ENCODE results near the gene ANKMY2.

ANKMY2 gene

DNA sequence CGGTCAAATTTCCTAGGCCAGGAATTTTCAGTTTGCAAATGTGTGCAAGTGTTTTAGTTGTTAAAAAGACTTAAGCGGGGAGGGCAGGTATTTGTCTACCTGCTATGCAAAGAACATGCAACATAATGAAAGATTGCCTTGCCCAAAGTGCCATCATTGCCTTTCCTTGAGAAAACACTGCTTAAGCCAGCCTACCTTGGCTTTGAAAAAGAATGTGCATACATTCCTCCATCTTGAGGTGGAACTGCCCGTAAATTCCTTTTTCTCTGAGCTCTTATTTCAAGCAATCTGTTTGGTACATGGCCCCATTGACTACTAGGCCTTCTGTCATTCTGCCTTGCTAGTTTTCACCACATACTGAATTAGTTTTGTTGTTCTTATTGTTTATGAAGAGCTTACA is 29.7 kb upstream of the ANKMY2 start:
- H3K4me2 ChIP-seq (ENCODE audit: low read depth, low read length, poor library complexity, severe bottlenecking) = no peak overlapping the region
- no peak overlapping the region for H3K4me3 ChIP-seq (ENCODE audit: low read length, poor library complexity, severe bottlenecking)
- no peaks in the 10 kb centered on the region for H3K9me3 ChIP-seq (ENCODE audit: insufficient read depth, low read depth, low read length)
- H3K4me1 ChIP-seq (ENCODE audit: insufficient read depth, low read length, poor library complexity, severe bottlenecking) = peaks cover 9% of the 10 kb centered on the region
- peaks cover 11% of the 10 kb centered on the region for H4K20me1 ChIP-seq (ENCODE audit: insufficient read depth, low read length, poor library complexity, severe bottlenecking)
- H2AFZ ChIP-seq (ENCODE audit: low read length) = no peak overlapping the region
- no peak overlapping the region for H3K9ac ChIP-seq (ENCODE audit: low read depth, low read length, poor library complexity, severe bottlenecking)
- TF ChIP-seq, protein P1, sequence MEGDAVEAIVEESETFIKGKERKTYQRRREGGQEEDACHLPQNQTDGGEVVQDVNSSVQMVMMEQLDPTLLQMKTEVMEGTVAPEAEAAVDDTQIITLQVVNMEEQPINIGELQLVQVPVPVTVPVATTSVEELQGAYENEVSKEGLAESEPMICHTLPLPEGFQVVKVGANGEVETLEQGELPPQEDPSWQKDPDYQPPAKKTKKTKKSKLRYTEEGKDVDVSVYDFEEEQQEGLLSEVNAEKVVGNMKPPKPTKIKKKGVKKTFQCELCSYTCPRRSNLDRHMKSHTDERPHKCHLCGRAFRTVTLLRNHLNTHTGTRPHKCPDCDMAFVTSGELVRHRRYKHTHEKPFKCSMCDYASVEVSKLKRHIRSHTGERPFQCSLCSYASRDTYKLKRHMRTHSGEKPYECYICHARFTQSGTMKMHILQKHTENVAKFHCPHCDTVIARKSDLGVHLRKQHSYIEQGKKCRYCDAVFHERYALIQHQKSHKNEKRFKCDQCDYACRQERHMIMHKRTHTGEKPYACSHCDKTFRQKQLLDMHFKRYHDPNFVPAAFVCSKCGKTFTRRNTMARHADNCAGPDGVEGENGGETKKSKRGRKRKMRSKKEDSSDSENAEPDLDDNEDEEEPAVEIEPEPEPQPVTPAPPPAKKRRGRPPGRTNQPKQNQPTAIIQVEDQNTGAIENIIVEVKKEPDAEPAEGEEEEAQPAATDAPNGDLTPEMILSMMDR (conservative IDR thresholded peaks at IDR 0.05; ENCODE audit: low read length) = no peak
- TF ChIP-seq EZH2phosphoT487 (IDR thresholded peaks at IDR 0.05; ENCODE audit: borderline replicate concordance) = no peak
- peaks cover 81% of the 10 kb centered on the region for H3K36me3 ChIP-seq (ENCODE audit: insufficient read depth, low read length)
- no peaks in the 10 kb centered on the region for H3F3A ChIP-seq (ENCODE audit: low read depth)
- peaks cover 38% of the 10 kb centered on the region for H3K79me2 ChIP-seq (ENCODE audit: insufficient read depth, low read length)
- no peaks in the 10 kb centered on the region; the same call in 1 of the 2 replicates for H3K9me2 ChIP-seq (replicated peaks; ENCODE audit: low read depth, low read length)
- no peaks in the 10 kb centered on the region for H3K27me3 ChIP-seq (ENCODE audit: insufficient read depth, low read length, poor library complexity, severe bottlenecking)

DNA sequence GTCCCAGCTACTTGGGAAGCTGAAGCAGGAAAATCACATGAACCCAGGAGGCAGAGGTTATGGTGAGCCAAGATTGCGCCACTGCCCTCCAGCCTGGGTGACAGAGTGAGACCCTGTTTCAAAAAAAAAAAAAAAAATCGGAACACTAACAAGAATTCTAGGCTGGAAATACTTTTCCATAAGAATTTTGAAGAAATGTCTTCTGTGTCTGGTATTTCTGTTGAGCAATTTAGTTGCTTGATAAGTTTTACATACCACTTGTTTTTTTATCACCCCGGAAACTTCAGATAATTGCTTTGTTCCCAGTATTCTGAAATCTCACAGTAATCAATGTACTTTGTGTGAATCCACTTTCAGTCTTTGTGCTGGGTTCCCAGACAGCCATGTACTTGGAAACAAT is 26.3 kb upstream of the ANKMY2 start:
- no peak overlapping the region for H2AFZ ChIP-seq (ENCODE audit: low read length)
- H3K9me2 ChIP-seq (replicated peaks; ENCODE audit: low read depth, low read length) = no peaks in the 10 kb centered on the region
- no peak overlapping the region for H3K4me2 ChIP-seq (ENCODE audit: low read depth, low read length, poor library complexity, severe bottlenecking)
- H3K9ac ChIP-seq (ENCODE audit: low read depth, low read length, poor library complexity, severe bottlenecking) = no peak overlapping the region
- no peaks in the 10 kb centered on the region for H3F3A ChIP-seq (ENCODE audit: low read depth)
- H3K9me3 ChIP-seq (ENCODE audit: insufficient read depth, low read depth, low read length) = no peaks in the 10 kb centered on the region
- H4K20me1 ChIP-seq (ENCODE audit: insufficient read depth, low read length, poor library complexity, severe bottlenecking) = peaks cover 18% of the 10 kb centered on the region
- H3K27me3 ChIP-seq (ENCODE audit: insufficient read depth, low read length, poor library complexity, severe bottlenecking) = no peaks in the 10 kb centered on the region
- H3K4me3 ChIP-seq (ENCODE audit: low read length, poor library complexity, severe bottlenecking) = no peak overlapping the region
- no peak for TF ChIP-seq EZH2phosphoT487 (IDR thresholded peaks at IDR 0.05; ENCODE audit: borderline replicate concordance)
- TF ChIP-seq, protein P1 (conservative IDR thresholded peaks at IDR 0.05; ENCODE audit: low read length) = no peak
- H3K4me1 ChIP-seq (ENCODE audit: insufficient read depth, low read length, poor library complexity, severe bottlenecking) = peaks cover 9% of the 10 kb centered on the region
- H3K79me2 ChIP-seq (ENCODE audit: insufficient read depth, low read length) = peaks cover 55% of the 10 kb centered on the region
- peaks cover 78% of the 10 kb centered on the region for H3K36me3 ChIP-seq (ENCODE audit: insufficient read depth, low read length)

DNA sequence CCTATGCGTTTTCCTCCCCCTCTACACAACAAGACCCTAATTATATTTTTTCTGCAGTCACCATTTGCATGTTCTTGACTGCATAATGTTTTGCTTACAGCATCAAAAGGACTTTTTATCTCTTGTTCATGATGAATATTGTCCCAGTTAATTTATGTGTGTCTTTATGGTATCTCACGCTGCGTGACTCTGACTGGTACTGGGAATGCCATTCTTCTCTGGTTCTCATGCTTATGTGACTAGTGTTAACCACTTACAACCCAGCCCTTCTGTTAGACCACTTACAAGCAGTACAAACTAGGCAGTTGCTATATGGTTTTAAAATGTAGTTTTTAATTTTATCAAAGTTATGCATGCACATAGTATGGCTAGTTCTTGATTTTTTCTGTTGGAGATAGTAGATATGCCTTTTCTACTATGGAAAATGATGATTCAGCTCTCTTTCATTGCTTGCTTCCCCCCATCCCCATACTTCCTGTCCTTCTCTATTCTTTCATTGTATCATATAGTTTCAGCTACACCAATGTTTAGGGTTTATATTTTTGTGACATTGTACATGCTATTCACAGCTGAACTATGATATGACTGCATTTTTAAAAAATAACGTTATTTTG is 25.3 kb upstream of the ANKMY2 start:
- Histone ChIP-seq H3K9me2 (replicated peaks; ENCODE audit: low read depth, low read length) (no peaks in the 10 kb centered on the region), H3K9ac (ENCODE audit: low read depth, low read length, poor library complexity, severe bottlenecking) (no peak overlapping the region), H2AFZ (ENCODE audit: low read length) (no peak overlapping the region), H3K4me3 (ENCODE audit: low read length, poor library complexity, severe bottlenecking) (no peak overlapping the region), H3F3A (ENCODE audit: low read depth) (no peaks in the 10 kb centered on the region), H4K20me1 (ENCODE audit: insufficient read depth, low read length, poor library complexity, severe bottlenecking) (peaks cover 18% of the 10 kb centered on the region), H3K79me2 (ENCODE audit: insufficient read depth, low read length) (peaks cover 55% of the 10 kb centered on the region), H3K4me2 (ENCODE audit: low read depth, low read length, poor library complexity, severe bottlenecking) (no peak overlapping the region), H3K36me3 (ENCODE audit: insufficient read depth, low read length) (peaks cover 72% of the 10 kb centered on the region), H3K27me3 (ENCODE audit: insufficient read depth, low read length, poor library complexity, severe bottlenecking) (no peaks in the 10 kb centered on the region), H3K4me1 (ENCODE audit: insufficient read depth, low read length, poor library complexity, severe bottlenecking) (peaks cover 9% of the 10 kb centered on the region), H3K9me3 (ENCODE audit: insufficient read depth, low read depth, low read length) (no peaks in the 10 kb centered on the region)
- TF ChIP-seq, protein P1 (conservative IDR thresholded peaks at IDR 0.05; ENCODE audit: low read length) = no peak
- TF ChIP-seq EZH2phosphoT487 (IDR thresholded peaks at IDR 0.05; ENCODE audit: borderline replicate concordance) = no peak
